HG02588 (cell line): ENCODE data around the gene SIRPA.

Source experiments
- ATAC-seq: cut with Tn5 transposase; IDR thresholded peaks from one replicate; pipeline ENCODE4 v1.9.1; 2021; ENCODE audit warnings: mild to moderate bottlenecking, moderate library complexity; ENCODE audit not compliant: unreplicated experiment

Gene SIRPA

DNA sequence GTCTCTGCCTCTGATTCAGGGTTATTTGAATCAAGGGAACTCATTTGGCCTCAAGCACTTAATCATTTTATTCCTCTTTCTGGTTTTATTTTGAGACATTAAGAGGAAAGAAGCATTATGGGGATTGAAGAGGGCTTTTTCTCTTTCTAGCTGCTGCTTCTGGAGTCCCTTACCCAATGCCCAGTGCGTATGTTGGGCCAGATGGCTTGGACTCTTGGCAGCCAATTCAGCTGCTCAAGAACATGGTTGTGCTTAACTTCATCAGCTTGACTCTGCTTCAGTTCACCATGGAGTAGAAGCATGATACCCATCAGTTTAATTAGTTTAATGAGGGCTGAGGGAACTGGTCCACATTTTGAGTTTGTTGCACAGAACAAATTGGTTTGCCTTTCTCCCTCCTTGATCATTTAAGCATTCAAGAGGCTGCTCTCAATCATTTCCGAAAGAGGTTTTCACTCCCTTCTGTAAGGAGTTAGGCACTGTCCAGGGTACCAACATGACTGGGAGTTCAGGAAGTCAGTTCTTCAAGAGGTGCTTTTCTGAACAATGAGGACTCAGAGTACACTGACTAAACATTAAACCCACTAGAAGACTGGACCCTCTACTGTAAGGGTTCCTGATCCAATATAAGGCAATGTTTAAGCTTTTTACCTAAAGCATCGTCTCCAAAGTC lies 84.0 kb downstream of the SIRPA start:
- ATAC-seq: no peak

DNA sequence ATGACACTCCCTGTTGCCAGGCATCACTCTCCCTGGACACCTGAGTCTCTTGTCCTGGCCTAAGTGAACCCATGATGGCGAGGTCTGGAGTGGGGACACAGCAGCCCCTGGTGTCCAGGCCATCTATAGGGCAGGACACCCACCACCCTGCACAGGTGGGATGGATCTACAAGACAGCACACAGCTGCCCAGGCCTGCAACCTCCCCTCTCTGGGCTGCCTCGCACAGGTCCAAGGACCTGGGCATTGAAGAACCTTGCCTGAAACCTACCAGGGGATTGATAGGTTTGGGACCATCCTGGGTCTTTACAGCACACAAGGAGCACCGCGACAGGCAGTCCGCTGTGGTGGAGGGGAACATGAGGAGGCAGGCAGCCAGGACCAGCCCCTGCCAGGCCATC lies 87.5 kb downstream of the SIRPA start:
- ATAC-seq: no peak

DNA sequence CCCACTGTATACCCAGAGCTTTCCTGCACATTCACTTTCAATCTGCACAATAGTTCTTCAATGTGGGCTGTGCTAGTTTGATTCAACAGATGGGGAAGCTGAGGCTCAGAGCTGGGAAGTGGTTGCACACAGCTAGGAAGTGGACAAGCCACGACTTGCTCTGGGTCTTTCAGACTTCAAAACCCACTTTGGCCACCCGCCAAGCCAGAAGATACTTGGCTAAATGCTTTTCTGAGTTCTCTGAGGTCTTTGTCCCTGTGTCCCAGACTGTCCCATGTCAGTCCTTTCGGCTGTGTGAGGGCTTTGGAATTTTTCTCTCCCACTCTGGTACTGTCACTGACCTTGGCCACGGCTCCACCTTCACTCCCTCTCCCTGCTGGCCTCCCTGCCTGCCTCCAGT lies 88.1 kb downstream of the SIRPA start:
- ATAC-seq: no peak

DNA sequence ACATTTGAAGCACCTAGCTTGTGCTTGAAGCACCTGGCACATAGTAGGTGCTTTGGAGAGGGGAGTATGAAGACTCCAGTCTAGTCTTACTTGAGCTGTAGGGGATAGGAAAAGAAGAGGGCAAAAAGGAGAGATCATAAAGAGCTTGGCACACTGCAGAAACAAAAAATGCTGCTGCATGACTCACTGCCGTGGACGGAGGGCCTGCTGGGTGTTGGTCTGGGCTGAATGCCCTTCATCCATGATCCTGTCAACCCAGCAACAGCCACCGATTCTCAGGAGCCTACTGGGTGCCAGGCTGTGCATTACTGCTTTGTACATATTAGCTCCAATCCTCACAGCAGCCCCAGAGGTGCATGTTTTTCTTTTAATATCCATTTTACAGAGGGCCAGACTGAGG lies 92.6 kb downstream of the SIRPA start:
- ATAC-seq: no peak
